ENCODE data around the gene TMEM92. TPM values are rescaled to one million over a fixed set of nuclear protein-coding genes. Genes with fewer than 3 reads are reported as not detected.
A peak's percentile ranks its signal among the peaks of the same experiment; 100 is the strongest.

The TMEM92 gene
- total and polyA plus RNA-seq, 10 of the 15 experiments (the other 5 are each of a cell fraction or from before 2014, with no cell fraction given) = 0.11 to 1.2 (median 0.32) TPM

DNA sequence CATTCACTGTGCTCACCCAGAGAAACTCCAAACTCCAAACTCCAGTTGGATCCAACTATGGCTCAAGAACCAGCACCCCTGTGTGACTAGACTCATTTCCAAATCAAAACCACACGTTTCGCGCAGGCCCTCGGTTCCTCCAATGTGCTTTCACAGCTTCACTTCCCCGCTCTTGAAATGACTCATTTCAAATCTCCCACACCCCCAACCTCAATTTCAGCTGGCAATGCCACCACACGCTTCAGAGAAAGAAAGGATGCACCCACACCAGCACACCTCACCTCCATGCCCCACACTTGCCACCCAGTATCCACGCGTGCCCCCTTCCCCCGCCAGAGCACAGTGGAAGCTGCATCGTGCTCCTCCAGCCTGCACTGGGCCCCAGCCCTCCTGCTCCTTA lies 9.0 kb downstream of the TMEM92 start (continued):
- TF ChIP-seq PAX5 (IDR thresholded peaks at IDR 0.05; ENCODE audit: borderline replicate concordance, low read depth, low read length) (peak; percentile 56; the same call in 1 of the 2 replicates), TBL1XR1 (IDR thresholded peaks at IDR 0.05; ENCODE audit: low read depth, low read length) (no peak), RAD21 (IDR thresholded peaks at IDR 0.05; ENCODE audit: insufficient read depth, low read depth, low read length) (no peak), MYC (IDR thresholded peaks at IDR 0.05; ENCODE audit: insufficient read depth, insufficient read length, insufficient replicate concordance, low read length, severe bottlenecking) (no peak), CEBPB (IDR thresholded peaks at IDR 0.05; ENCODE audit: borderline replicate concordance in 1 of 2, low read depth in 2 of 2, low read length in 2 of 2) (no peak), ZNF207 (IDR thresholded peaks at IDR 0.05; ENCODE audit: borderline replicate concordance) (no peak), POLR2AphosphoS2 (IDR thresholded peaks at IDR 0.05; ENCODE audit: low read depth, low read length) (no peak), GATAD2B (conservative IDR thresholded peaks at IDR 0.05; ENCODE audit: low read depth) (peak; percentile 20; the same call in 1 of the 2 replicates), RUNX3 (IDR thresholded peaks at IDR 0.05; ENCODE audit: low read length) (peak; percentile 97), KDM1A (IDR thresholded peaks at IDR 0.05; ENCODE audit: borderline replicate concordance) (no peak), NFYB (IDR thresholded peaks at IDR 0.05; ENCODE audit: insufficient read depth, low read depth, low read length) (peak; percentile 54; the same call in 1 of the 2 replicates), SRF (IDR thresholded peaks at IDR 0.05; ENCODE audit: low read depth in 2 of 2, low read length in 2 of 2) (no peak), ETV6 (conservative IDR thresholded peaks at IDR 0.05 in 1 of 2, IDR thresholded peaks at IDR 0.05 in 1 of 2; ENCODE audit: borderline replicate concordance in 1 of 2, low read depth in 1 of 2) (peak in 1 of 2 experiments; percentile 63; a peak in 1 of 4 replicates), RAD51 (IDR thresholded peaks at IDR 0.05) (no peak), TCF7 (IDR thresholded peaks at IDR 0.05; ENCODE audit: borderline replicate concordance) (no peak), MEF2B (IDR thresholded peaks at IDR 0.05; ENCODE audit: partially characterized antibody, poor library complexity, severe bottlenecking) (peak; percentile 29), ATF7 (IDR thresholded peaks at IDR 0.05; ENCODE audit: low read depth) (0 out of 2 replicates have a peak, but pooled peaks have one; percentile 24), FOS (IDR thresholded peaks at IDR 0.05; ENCODE audit: borderline replicate concordance, extremely low read depth, insufficient read length) (no peak), CHD1 (IDR thresholded peaks at IDR 0.05; ENCODE audit: low read depth, low read length) (no peak), SP1 (IDR thresholded peaks at IDR 0.05; ENCODE audit: low read depth, low read length) (no peak), SREBF2 (IDR thresholded peaks at IDR 0.05; ENCODE audit: low read length) (no peak), ZNF274 (IDR thresholded peaks at IDR 0.05; ENCODE audit: insufficient read depth, insufficient read length) (no peak)
- TF ChIP-seq, protein P1, sequence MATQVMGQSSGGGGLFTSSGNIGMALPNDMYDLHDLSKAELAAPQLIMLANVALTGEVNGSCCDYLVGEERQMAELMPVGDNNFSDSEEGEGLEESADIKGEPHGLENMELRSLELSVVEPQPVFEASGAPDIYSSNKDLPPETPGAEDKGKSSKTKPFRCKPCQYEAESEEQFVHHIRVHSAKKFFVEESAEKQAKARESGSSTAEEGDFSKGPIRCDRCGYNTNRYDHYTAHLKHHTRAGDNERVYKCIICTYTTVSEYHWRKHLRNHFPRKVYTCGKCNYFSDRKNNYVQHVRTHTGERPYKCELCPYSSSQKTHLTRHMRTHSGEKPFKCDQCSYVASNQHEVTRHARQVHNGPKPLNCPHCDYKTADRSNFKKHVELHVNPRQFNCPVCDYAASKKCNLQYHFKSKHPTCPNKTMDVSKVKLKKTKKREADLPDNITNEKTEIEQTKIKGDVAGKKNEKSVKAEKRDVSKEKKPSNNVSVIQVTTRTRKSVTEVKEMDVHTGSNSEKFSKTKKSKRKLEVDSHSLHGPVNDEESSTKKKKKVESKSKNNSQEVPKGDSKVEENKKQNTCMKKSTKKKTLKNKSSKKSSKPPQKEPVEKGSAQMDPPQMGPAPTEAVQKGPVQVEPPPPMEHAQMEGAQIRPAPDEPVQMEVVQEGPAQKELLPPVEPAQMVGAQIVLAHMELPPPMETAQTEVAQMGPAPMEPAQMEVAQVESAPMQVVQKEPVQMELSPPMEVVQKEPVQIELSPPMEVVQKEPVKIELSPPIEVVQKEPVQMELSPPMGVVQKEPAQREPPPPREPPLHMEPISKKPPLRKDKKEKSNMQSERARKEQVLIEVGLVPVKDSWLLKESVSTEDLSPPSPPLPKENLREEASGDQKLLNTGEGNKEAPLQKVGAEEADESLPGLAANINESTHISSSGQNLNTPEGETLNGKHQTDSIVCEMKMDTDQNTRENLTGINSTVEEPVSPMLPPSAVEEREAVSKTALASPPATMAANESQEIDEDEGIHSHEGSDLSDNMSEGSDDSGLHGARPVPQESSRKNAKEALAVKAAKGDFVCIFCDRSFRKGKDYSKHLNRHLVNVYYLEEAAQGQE (IDR thresholded peaks at IDR 0.05; ENCODE audit: low read depth, low read length) = no peak
- TF ChIP-seq, protein P2, sequence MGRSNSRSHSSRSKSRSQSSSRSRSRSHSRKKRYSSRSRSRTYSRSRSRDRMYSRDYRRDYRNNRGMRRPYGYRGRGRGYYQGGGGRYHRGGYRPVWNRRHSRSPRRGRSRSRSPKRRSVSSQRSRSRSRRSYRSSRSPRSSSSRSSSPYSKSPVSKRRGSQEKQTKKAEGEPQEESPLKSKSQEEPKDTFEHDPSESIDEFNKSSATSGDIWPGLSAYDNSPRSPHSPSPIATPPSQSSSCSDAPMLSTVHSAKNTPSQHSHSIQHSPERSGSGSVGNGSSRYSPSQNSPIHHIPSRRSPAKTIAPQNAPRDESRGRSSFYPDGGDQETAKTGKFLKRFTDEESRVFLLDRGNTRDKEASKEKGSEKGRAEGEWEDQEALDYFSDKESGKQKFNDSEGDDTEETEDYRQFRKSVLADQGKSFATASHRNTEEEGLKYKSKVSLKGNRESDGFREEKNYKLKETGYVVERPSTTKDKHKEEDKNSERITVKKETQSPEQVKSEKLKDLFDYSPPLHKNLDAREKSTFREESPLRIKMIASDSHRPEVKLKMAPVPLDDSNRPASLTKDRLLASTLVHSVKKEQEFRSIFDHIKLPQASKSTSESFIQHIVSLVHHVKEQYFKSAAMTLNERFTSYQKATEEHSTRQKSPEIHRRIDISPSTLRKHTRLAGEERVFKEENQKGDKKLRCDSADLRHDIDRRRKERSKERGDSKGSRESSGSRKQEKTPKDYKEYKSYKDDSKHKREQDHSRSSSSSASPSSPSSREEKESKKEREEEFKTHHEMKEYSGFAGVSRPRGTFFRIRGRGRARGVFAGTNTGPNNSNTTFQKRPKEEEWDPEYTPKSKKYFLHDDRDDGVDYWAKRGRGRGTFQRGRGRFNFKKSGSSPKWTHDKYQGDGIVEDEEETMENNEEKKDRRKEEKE (IDR thresholded peaks at IDR 0.05) = no peak
- TF ChIP-seq, protein P3, sequence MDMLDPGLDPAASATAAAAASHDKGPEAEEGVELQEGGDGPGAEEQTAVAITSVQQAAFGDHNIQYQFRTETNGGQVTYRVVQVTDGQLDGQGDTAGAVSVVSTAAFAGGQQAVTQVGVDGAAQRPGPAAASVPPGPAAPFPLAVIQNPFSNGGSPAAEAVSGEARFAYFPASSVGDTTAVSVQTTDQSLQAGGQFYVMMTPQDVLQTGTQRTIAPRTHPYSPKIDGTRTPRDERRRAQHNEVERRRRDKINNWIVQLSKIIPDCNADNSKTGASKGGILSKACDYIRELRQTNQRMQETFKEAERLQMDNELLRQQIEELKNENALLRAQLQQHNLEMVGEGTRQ (IDR thresholded peaks at IDR 0.05; ENCODE audit: borderline replicate concordance, low read depth, low read length) = no peak

All from GM12878 (cell line).